ENCODE measurements around the gene GNAZ.

The GNAZ gene

GRCh38 chr22:23065495-23066122, 4.7 kb upstream of the GNAZ start:
- no peak for DNase-seq

GRCh38 chr22:23066200-23067022, 3.9 kb upstream of the GNAZ start:
- DNase-seq: no peak

GRCh38 chr22:23067023-23067650, 3.2 kb upstream of the GNAZ start:
- no peak for DNase-seq

DNA sequence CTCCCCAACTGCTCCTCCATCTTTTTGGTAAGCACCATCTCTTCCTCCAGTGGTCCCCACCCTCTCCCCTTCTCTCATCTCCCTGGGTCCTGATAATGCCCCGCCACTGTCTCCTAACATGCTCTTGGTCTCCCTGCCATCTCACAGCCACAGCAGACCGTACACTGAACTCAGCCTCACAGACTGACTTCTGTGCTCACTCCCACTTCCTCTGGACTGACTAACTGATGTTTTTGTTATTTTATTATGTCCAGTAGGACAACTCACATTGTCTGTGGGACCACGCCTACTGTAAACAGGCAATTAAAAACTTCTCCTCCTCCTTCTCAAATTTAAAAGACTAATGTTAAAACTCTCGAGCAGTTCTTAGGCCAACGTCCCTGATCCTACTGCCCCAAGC, 2.6 kb upstream of the GNAZ start:
- DNase-seq: no peak

DNA sequence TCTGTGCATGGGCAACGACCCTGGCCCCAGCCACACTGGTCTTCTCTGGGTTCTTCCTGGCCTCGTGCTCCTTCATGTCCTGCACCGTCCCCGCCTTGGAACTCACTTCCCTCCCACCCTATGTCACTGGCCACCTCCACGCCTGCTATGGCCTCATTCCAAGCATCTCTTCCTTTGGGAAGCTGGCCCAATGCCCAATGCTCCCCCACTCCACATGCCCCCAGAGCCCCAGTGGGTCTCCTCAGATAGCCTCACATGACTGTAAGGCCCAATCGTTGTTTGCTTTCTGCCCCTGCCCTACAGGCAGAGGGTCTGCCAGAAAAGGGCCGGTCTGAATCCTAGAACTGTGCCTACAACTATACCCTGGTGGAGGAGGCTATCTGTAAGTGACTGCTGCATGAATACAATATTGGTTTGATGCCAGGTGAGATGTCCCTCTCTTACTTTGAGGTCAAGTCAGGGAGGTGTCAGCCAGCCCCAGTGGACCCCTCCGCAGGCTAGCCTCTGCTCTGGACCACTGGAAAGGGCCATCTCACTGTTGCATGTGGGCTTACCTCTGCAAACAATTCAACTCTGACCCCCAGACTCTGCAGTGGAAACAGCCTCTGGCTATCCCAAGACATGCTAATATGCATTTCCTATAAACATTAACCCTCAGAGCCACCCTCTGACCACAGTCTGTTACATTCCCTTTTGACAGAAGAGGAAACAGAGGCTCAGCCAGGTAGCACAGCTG, 2.1 kb upstream of the GNAZ start:
- no peak for DNase-seq

GRCh38 chr22:23068832-23069385, 1.4 kb upstream of the GNAZ start:
- no peak for DNase-seq

DNA sequence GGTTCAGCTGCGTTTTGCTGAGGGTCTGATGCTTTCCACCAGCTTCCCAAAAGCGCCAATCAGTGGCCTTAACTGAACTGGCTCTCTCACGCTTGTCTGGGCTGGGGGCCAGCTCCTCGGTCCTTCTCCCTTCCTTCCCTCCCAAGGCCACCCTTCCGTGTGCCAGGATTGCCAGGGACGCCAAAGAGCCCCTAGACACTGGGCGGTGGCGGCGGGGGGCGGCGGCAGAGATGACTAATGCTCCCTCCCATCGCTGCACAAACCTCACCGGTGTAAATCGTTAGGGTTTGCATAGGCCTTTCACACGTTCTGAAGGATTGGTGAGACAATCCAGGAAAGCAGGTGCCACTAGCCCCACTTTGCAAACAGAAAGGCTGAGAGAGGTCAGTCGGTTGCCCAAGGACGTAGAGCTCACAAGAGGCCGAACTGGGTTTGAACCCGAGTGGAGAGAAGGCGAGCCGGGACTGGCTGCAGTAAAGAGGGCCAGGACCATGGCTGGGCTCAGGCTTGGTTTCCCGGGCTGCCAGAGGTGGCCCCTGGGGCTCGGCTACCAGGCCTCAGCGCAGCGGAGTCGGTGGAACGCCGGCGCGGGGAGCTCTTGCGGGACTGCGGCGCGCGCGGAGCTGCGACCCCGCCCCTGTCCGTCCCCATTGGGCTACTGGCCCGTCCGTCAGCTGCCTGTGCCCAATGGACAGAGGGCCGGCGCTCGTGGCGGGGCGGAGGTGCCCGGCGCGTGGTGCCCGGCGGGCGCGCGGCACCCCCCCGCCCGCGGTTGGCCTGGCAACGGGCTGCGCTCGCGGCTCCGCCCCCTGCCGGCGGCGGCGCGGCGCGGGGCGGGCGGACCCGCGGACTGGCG, 589 bp upstream of the GNAZ start:
- peak; percentile 92 for DNase-seq

DNA sequence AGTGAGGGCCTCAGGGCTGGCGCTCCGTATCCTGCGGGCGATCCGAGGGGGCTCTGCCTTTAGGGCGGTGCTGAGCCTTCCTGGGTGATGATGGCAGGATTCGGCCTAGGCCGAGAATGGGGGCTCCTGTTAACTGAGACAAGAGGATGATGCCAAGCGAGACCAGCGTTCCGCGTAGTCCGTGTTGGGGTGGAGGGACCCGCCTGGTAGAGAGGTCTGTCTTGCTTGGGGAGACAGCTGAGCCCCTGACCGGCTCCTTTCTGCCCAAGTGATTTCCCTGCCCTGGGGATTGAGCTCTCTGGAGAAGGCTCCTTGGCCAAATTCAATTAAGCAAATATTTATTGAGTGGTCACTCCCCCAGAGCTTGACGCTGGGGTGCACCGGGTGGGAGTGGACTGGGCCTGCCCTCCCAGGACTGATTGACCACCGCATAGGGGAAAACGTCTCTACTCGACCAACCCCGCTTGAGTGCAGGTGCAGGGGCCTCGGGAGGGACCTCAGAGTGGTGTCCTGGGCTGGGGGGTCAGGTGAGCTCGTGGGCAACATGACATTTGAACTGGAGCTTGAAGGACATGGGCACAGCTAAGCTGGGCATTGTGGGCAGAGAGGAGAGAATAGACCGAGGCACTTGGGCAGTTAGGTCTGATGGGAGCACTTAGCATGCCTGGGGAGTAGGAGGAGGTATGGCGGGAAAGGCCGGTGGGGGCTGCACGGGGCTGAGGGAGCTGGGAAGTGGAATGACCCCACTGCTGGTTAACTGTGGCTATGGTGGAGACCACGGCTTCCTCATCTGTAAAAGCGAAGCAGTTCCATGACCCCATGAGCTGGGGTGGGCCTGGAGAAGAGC, 1.1 kb downstream of the GNAZ start:
- no peak for DNase-seq

- no peak for DNase-seq
Observed at GRCh38 chr22:23072077-23072910, 2.0 kb downstream of the GNAZ start.

DNA sequence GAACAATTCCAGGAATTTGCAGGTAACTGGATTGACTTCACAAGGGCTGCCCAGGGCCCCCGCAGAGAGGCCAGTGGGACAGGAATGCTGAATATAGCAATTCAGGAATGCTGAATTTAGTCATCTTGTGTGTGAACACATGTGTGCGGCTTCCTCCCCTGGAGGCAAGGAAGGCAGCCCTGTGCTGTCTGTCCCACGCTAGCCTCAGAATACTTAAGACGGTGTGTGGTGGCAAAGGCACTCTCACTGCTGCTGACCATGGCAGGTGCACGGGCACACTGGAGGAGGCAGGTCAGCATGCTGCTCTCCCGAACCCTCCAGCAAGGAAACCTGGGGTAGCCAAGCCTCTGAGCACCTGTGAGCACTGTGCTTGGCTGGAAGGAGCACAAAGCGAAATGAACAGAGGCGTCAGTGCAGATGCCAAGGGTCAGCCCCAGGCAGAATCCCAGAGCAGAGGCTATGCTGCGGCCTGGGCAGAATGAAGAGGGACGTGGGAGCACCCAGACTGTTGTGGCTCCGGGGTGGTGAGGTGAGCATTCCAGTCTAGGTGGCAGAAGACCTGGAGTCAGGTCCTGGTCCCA, 2.7 kb downstream of the GNAZ start:
- DNase-seq: no peak

DNA sequence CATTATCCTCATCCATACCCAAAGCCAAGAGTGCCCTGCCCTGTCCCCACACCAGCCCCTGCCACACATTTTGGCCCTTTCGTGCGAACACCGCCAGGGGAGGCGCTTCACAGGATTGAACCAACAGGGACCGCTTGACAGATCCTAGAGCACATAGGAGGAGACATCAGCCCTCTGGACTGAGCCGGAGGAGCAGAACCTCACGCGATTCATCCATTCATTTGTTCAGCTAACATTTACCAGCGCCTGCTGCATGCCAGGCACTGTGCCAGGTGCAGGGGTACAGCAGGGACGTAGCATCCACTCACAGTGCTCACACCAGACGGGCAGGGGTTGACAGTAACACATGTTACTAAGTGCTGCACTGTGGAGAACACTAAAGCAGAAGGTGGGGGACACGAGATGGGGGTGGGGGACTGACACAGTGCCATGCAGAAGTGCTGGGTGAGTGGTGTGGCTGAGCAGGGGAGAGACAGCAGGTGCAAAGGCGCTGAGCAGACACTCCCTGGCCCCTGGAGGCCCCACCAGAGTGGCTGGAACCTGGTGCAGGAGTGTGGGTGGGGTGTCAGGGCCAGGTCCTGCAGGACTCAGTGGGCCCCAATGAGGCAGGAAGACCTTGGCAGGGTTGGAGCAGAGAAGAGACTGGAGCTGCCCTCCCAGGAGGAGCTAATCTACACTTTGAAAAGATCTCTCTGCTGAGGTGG, 3.4 kb downstream of the GNAZ start:
- DNase-seq: no peak

GRCh38 chr22:23074451-23074850, 4.1 kb downstream of the GNAZ start:
- no peak for DNase-seq

- no peak for DNase-seq
Observed at GRCh38 chr22:23075050-23075449, 4.7 kb downstream of the GNAZ start.

DNA sequence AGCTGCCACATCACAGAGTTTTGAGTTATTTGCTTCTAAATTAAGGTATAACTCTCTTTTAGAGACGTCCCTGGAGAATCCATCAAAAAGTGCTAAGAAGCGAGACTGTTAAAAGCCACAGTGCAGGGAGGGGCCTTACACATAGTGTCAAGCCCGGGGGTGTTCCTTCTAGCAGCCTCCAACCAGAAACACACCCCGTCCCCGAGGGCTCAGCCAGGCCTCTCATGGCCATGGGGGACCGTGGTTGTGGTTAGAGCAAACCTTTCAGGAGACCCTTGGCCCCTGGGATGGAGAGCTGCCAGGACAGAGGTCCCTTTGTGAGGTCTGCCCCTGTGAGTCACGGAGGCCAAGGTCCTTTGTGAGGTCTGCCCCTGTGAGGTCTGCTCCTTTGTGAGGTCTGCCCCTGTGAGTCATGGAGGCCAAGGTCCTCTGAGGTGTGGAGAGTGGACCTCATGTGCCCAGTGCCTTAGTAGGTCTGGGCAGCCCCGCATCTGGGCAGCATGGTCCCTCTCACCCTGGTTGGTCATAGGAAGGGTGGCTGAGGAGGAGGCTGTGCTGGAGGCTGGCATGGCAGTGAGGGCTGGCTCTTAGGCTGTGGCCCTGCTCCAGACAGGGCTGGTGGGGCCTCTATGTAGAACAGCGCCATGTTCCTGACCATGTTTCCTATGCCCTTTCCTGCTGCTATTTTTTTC, 5.4 kb downstream of the GNAZ start:
- DNase-seq: no peak

GRCh38 chr22:23076896-23077572, 6.7 kb downstream of the GNAZ start:
- DNase-seq: no peak

DNA sequence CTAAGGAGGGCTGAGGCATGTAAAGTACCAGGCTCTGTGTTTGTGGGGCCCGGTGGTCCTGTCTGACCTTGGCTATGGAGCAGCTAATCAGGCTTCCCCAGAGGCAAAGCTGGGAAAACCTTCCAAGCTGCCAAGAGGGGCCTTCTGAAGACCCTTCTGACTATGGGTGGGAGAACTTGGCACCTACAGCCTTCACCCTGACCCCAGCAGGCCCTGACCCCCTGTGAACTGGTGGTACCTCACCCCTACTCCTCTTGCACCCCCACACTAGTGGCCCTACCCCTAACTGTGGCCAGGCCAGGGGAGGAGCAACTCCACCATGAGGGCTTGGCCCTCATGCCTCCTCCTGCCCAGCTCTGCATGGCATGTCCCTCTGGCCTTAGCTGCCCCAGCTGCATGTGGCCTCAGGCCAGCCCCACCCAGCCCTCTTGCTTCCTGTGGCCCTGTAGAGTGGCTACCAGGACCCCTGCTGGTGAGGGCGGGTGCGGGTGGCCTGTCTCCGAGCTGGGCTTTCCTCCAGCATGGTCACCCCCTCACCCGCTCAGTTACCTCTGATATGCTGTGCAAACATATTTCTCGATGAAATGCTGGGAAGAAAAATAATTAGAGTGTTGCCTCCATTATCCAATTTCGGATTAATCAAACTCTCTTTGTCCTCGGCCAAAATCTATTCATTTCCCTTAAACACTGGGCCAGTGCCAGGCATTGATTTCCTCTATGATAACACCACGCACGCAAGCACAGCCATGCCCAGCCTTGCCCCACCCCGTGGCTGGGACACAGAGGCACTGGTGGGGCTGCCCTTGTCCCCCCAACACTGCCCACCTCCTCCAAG, 7.5 kb downstream of the GNAZ start:
- DNase-seq: no peak

DNA sequence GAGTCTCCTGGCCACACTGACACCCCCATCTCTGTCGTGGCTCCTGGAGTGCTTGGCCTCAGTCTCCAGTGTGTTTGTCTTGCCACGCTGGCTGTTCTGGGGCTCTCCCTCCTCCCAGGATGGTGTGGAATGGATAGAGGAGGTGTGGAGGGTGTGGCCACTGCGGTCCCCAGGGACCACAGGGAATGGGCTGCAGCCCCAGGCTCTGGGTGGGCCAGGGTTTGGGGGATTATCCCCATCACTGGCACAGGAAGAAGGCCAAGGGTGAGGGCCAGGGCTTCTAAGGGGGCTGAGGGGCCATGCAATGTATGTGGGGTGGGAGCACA, 8.1 kb downstream of the GNAZ start:
- DNase-seq: no peak
